Gastrocnemius medialis (tissue), 4 donors: Measurements from ENCODE around the gene OSBPL10. TPM values are rescaled to one million over a fixed set of nuclear protein-coding genes. Genes with fewer than 3 reads are reported as not detected.

Source experiments
- ATAC-seq, 2 donors: fragments of 150-250 bp; one replicate each; pipeline ENCODE4 v1.9.1; 2016
- DNase-seq, 2 donors: peaks; one replicate each; pipeline ENCODE4 v3.0.0-alpha.2; 2019
- H3K27ac ChIP-seq, 4 donors: fragments of 200-600 bp; sonication (generic); 1 replicate in 1 of 4; 2 replicates in 3 of 4; pipeline ENCODE4 v1.5.1; 2016 to 2018; ENCODE audit warnings: mild to moderate bottlenecking in 2 of 4, moderate library complexity in 1 of 4
- H3K27me3 ChIP-seq, 3 donors: fragments of 200-600 bp; sonication (generic) in 2 of 3; 1 replicate in 1 of 3; 2 replicates in 2 of 3; pipeline versions ENCODE4 v1.5.1 to v1.6.0; 2016 to 2019; ENCODE audit warnings: mild to moderate bottlenecking in 1 of 3, moderate library complexity in 1 of 3
- H3K36me3 ChIP-seq, 2 donors: fragments of 200-600 bp; sonication (generic) in 1 of 2; one replicate each; pipeline ENCODE4 v1.5.1; 2017 to 2018
- H3K4me1 ChIP-seq, 2 donors: fragments of 200-600 bp; sonication (generic) in 1 of 2; one replicate each; pipeline ENCODE4 v1.5.1; 2016 to 2017; ENCODE audit warnings: mild to moderate bottlenecking in 2 of 2
- H3K4me3 ChIP-seq, 4 donors: fragments of 200-600 bp; sonication (generic) in 3 of 4; 1 replicate in 1 of 4; 2 replicates in 3 of 4; pipeline ENCODE4 v1.5.1; 2016 to 2019; ENCODE audit warnings: mild to moderate bottlenecking in 2 of 4
- H3K9me3 ChIP-seq, 3 donors: fragments of 200-600 bp; sonication (generic) in 2 of 3; 1 replicate in 1 of 3; 2 replicates in 2 of 3; pipeline ENCODE4 v1.5.1; 2016 to 2019
- CTCF ChIP-seq, 5 experiments: fragments of 450-650 bp in 3 of 5; fragments of 200-600 bp in 2 of 5; sonication (generic) in 2 of 5; IDR thresholded peaks in 4 of 5; conservative IDR thresholded peaks in 1 of 5; 1 replicate in 4 of 5; 2 replicates in 1 of 5; pipeline ENCODE4 v1.5.1; 2016 to 2019; ENCODE audit warnings: antibody characterized with exemption in 5 of 5, mild to moderate bottlenecking in 3 of 5, moderate library complexity in 3 of 5
- POLR2A ChIP-seq, 2 donors: fragments of 450-650 bp; IDR thresholded peaks; one replicate each; pipeline ENCODE4 v1.6.1; 2017; ENCODE audit warnings: antibody characterized with exemption in 2 of 2, mild to moderate bottlenecking in 2 of 2, moderate library complexity in 2 of 2
- in situ Hi-C, 4 donors: fragments of 200-750 bp; cut with MboI; loops; one replicate each; pipeline versions ENCODE4 v1.15.0 to v1.8.0; 2017; ENCODE audit warnings: low sequenced_read_pairs in 4 of 4
- intact Hi-C: fragments of 100-400 bp; cut with DNase I; formaldehyde crosslinking; loops from one replicate; pipeline ENCODE4 v1.15.1; 2023; ENCODE audit warnings: low total_unique reads
- total RNA-seq, 4 donors: library from RNA; depleted of rRNA; stranded (reverse); fragments of >200 nt; gene quantifications; one replicate each; pipeline versions ENCODE4 v1.1.0 to v1.2.3, GENCODE V29; 2016

OSBPL10 gene
- total RNA-seq, 4 donors from 2014 or later: 1.4 to 7.0 (median 3.8) TPM

DNA sequence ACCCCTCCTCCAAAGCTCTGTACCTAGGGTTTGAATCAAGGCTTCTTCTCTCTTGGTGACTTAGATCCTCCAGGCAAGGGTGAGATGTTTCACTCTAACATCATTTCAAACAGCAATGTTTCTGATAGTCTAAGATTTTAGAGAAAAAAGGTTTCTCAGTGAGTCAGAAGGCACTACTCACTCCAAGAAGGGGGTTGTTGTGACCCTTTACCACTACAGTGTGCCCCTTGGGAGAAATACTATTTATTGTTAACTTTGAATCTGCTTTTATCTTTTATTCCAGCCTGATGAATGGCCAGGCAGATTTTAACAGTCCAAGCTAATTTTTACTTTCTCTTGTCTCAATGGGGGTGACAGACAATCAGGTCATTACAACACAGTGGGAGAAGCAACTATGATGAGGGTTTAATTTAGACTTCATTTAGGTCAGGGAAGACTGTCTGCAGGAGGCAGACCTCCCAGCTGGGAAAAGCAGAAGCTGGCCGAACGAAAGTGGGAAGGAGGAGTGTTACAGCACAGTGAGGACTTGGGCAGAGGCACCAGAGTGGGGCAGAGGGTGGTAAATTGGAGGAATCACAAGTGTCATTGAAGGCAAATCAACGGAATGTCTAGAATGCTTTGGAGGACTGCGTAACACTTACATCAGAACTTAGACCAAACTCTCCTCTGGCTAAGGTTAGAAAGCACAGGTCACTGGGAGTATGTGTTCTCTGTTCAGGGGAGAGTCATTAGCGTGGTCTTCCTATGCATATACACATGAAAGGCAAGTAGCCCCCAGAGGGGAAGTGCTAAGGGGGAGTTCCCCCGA, 21.7 kb upstream of the OSBPL10 start:
- H3K27me3 ChIP-seq: no peaks in the 10 kb centered on the region
- intact Hi-C loops (no loop called here), in situ Hi-C loops (no loop called here)
- no peaks in the 10 kb centered on the region for H3K36me3 ChIP-seq
- ATAC-seq (no peak), DNase-seq (no peak)
- H3K27ac ChIP-seq: no peak overlapping the region
- H3K4me1 ChIP-seq: no peaks in the 10 kb centered on the region
- no peak overlapping the region for H3K4me3 ChIP-seq
- no peaks in the 10 kb centered on the region for H3K9me3 ChIP-seq
- TF ChIP-seq POLR2A (IDR thresholded peaks at IDR 0.05) (no peak), CTCF (IDR thresholded peaks at IDR 0.05 in 4 of 5, conservative IDR thresholded peaks at IDR 0.05 in 1 of 5) (no peak)

GRCh38 chr3:32000877-32001276, 19.8 kb upstream of the OSBPL10 start:
- DNase-seq (no peak), ATAC-seq (no peak)
- in situ Hi-C loops (no loop called here), intact Hi-C loops (no loop called here)
- Histone ChIP-seq H3K27ac (no peak overlapping the region), H3K36me3 (no peaks in the 10 kb centered on the region), H3K4me3 (no peak overlapping the region), H3K9me3 (no peaks in the 10 kb centered on the region), H3K27me3 (no peaks in the 10 kb centered on the region), H3K4me1 (no peaks in the 10 kb centered on the region)
- TF ChIP-seq POLR2A (IDR thresholded peaks at IDR 0.05): no peak
- no peak for TF ChIP-seq CTCF (IDR thresholded peaks at IDR 0.05 in 4 of 5, conservative IDR thresholded peaks at IDR 0.05 in 1 of 5)

- in situ Hi-C loops: no loop called here
- Histone ChIP-seq H3K27me3 (no peaks in the 10 kb centered on the region), H3K9me3 (no peaks in the 10 kb centered on the region)
Observed at GRCh38 chr3:31999907-32000439, 18.9 kb upstream of the OSBPL10 start.

DNA sequence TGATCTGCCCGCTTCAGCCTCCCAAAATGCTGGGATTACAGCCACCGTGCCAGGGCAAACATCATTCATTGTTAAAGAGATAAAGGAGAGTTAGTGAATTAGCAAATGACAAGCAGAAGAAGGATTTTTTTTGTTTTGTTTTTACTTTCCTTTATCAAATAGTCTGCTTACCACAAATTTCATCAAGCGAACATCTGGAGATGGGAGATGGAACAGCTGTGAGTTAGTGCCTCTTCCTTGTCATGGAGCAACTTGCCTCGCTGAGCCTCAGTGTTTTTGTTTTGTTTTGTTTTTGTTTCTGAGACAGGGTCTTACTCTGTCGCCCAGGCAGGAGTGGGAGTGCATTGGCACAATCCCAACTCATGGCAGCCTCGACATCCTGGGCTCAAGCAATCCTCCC, 16.4 kb upstream of the OSBPL10 start:
- Histone ChIP-seq H3K36me3 (no peaks in the 10 kb centered on the region), H3K9me3 (no peaks in the 10 kb centered on the region), H3K27ac (no peak overlapping the region), H3K4me1 (no peaks in the 10 kb centered on the region), H3K27me3 (no peaks in the 10 kb centered on the region), H3K4me3 (no peak overlapping the region)
- ATAC-seq (no peak), DNase-seq (no peak)
- TF ChIP-seq POLR2A (IDR thresholded peaks at IDR 0.05) (no peak), CTCF (IDR thresholded peaks at IDR 0.05 in 4 of 5, conservative IDR thresholded peaks at IDR 0.05 in 1 of 5) (no peak)
- in situ Hi-C loops: no loop called here
- intact Hi-C loops: no loop called here

More at GRCh38 chr3:31999907-32000439, 18.9 kb upstream of the OSBPL10 start:
- Histone ChIP-seq H3K27ac (no peak overlapping the region), H3K4me1 (no peaks in the 10 kb centered on the region), H3K36me3 (no peaks in the 10 kb centered on the region), H3K4me3 (no peak overlapping the region)
- TF ChIP-seq CTCF (IDR thresholded peaks at IDR 0.05 in 4 of 5, conservative IDR thresholded peaks at IDR 0.05 in 1 of 5) (no peak), POLR2A (IDR thresholded peaks at IDR 0.05) (no peak)
- intact Hi-C loops: no loop called here
- DNase-seq (no peak), ATAC-seq (no peak)
